C4-2B (cell line): ENCODE results near the gene JMJD4.
"Not testable (repeated sequence)": the region's sequence is repeated elsewhere in the genome, so short reads cannot be mapped to it uniquely, and the experiment has no call there.

ENCODE experiments used
- H3K27ac ChIP-seq: fragments of 450-650 bp; 2 replicates; pipeline ENCODE4 v1.5.1; 2017
- ZFX ChIP-seq: fragments of 450-650 bp; IDR thresholded peaks from 2 replicates; pipeline ENCODE4 v1.6.1; 2017
- TF ChIP-seq, protein P1 (sequence below): fragments of 450-650 bp; conservative IDR thresholded peaks from 2 replicates; pipeline ENCODE4 v1.5.1; 2017; ENCODE audit warnings: mild to moderate bottlenecking

The JMJD4 gene

DNA sequence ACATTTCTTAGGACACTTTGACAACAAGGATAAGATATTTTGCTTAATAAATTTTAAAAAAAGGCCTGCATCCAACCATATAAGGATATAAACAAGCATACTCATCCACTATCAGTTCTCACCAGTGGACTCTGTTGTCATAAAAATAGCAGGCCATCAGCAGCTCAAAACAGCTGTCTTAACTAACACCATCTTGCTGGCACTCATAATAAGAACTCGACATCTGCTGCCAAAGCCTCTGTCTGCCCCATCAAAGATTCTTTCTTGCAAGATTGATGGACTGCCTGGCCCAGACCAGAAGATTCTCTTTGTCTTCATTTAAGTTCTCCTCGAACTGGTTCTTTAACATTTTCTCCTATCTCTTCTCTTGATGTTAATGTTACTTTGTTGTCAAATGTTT lies 10.1 kb downstream of the JMJD4 start:
- TF ChIP-seq ZFX: no peak
- TF ChIP-seq, protein P1, sequence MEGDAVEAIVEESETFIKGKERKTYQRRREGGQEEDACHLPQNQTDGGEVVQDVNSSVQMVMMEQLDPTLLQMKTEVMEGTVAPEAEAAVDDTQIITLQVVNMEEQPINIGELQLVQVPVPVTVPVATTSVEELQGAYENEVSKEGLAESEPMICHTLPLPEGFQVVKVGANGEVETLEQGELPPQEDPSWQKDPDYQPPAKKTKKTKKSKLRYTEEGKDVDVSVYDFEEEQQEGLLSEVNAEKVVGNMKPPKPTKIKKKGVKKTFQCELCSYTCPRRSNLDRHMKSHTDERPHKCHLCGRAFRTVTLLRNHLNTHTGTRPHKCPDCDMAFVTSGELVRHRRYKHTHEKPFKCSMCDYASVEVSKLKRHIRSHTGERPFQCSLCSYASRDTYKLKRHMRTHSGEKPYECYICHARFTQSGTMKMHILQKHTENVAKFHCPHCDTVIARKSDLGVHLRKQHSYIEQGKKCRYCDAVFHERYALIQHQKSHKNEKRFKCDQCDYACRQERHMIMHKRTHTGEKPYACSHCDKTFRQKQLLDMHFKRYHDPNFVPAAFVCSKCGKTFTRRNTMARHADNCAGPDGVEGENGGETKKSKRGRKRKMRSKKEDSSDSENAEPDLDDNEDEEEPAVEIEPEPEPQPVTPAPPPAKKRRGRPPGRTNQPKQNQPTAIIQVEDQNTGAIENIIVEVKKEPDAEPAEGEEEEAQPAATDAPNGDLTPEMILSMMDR: no peak
- H3K27ac ChIP-seq: no peak overlapping the region

- no peak for TF ChIP-seq ZFX
- TF ChIP-seq, protein P1: no peak
- no peak overlapping the region for H3K27ac ChIP-seq
Observed at GRCh38 chr1:227723474-227723873, 11.6 kb downstream of the JMJD4 start.

GRCh38 chr1:227718932-227719331 lies 16.2 kb downstream of the JMJD4 start:
- TF ChIP-seq ZFX: no peak
- TF ChIP-seq, protein P1: no peak
- H3K27ac ChIP-seq: no peak overlapping the region

DNA sequence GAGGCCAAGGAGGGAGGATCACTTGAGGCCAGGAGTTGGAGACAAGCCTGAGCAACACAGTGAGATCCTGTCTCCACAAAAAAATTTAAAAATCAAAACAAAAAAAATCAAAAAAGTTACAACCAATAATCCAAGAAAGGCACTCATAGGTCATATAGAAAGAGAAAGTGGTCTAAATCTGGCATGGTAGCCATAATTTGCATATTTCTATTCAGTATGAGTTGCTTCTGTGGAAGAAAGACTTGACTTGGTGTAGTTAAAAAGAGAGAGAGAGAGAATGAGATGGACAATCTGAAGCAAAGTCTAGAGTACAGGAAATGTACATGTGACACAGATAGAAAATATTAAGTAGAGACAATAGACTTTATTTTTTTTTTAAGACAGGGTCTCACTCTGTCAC lies 22.5 kb downstream of the JMJD4 start:
- TF ChIP-seq, protein P1: no peak
- TF ChIP-seq ZFX: no peak
- H3K27ac ChIP-seq: no peak overlapping the region

GRCh38 chr1:227710474-227710873 lies 24.6 kb downstream of the JMJD4 start:
- not testable (repeated sequence) for H3K27ac ChIP-seq

GRCh38 chr1:227709451-227709850 lies 25.7 kb downstream of the JMJD4 start:
- no peak overlapping the region for H3K27ac ChIP-seq
- TF ChIP-seq, protein P1: no peak
- no peak for TF ChIP-seq ZFX

DNA sequence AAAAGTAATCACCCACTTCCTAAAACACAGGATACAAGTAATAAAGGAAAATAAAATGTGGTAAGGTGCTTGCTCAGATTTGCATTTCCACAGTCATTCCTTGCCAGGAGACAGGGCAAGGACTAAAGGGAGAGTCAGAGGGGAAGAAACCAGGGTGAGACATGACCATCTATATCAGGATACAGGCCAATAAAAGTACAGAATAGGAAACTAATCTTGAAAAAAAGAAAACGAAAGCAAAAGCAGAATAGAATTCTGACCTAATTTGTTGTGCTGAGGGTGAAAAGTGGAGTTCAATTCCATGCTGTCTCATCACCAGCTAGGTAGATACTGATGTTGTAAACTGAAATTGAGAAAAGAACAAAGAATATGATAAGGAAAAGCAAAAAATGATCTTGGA lies 27.3 kb downstream of the JMJD4 start:
- no peak for TF ChIP-seq ZFX
- TF ChIP-seq, protein P1: no peak
- H3K27ac ChIP-seq: no peak overlapping the region

DNA sequence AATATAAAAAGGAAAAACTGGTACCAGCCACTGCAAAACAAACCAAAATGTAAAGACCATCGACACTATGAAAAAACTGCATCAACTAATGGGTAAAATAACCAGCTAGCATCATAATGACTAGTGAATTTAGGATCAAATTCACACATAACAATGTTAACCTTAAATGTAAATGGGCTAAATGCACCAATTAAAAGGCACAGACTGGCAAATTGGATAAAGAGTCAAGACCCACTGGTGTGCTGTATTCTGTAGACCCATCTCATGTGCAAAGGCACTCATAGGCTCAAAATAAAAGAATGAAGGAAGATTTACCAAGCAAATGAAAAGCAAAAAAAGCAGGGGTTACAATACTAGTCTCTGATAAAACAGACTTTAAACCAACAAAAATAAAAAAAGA lies 33.5 kb downstream of the JMJD4 start:
- H3K27ac ChIP-seq: not testable (repeated sequence)
